GM12878 (cell line): ENCODE results near the gene ZNF526.

ENCODE experiments used
- BRCA1 ChIP-seq: IDR thresholded peaks from 2 replicates; pipeline ENCODE4 v1.6.1; 2011; ENCODE audit warnings: low read depth, low read length, improper control_type of control experiment
- CHD4 ChIP-seq: fragments of 200-600 bp; sonication (generic); IDR thresholded peaks from 2 replicates; pipeline ENCODE4 v1.6.1; 2016; ENCODE audit warnings: mild to moderate bottlenecking
- CTCF ChIP-seq, 3 experiments: IDR thresholded peaks in 2 of 3; conservative IDR thresholded peaks in 1 of 3; 2 replicates each; pipeline ENCODE4 v1.5.1; 2011; ENCODE audit warnings: low read depth in 3 of 3, low read length in 3 of 3, mild to moderate bottlenecking in 3 of 3, control low read depth in 2 of 3, moderate library complexity in 2 of 3, inconsistent platforms in 1 of 3, mixed read lengths in 1 of 3; ENCODE audit not compliant: control insufficient read depth in 2 of 3, insufficient read depth in 1 of 3; ENCODE audit errors: extremely low read depth in 1 of 3
- LARP7 ChIP-seq: fragments of 450-650 bp; IDR thresholded peaks from 2 replicates; pipeline ENCODE4 v1.6.1; 2017; ENCODE audit warnings: mild to moderate bottlenecking
- POLR2A ChIP-seq: IDR thresholded peaks from 2 replicates; pipeline ENCODE4 v1.6.1; 2011; ENCODE audit warnings: low read depth, mild to moderate bottlenecking, low read length
- POLR2AphosphoS5 ChIP-seq: IDR thresholded peaks from 2 replicates; pipeline ENCODE4 v1.6.1; 2011; ENCODE audit warnings: mild to moderate bottlenecking, low read length, inconsistent platforms
- TAF1 ChIP-seq: IDR thresholded peaks from 2 replicates; pipeline ENCODE4 v1.6.1; 2011; ENCODE audit warnings: mild to moderate bottlenecking, low read depth, low read length, borderline replicate concordance

- no peak for TF ChIP-seq CTCF (IDR thresholded peaks at IDR 0.05 in 2 of 3, conservative IDR thresholded peaks at IDR 0.05 in 1 of 3; ENCODE audit: control insufficient read depth in 2 of 3, extremely low read depth in 1 of 3, insufficient read depth in 1 of 3, low read depth in 3 of 3, low read length in 3 of 3)
- no peak for TF ChIP-seq LARP7
- TF ChIP-seq CHD4: no peak
- TF ChIP-seq TAF1: no peak
- no peak for TF ChIP-seq POLR2AphosphoS5
- no peak for TF ChIP-seq POLR2A
- no peak for TF ChIP-seq BRCA1
These were observed 44.0 kb upstream of the ZNF526 start for GRCh38 chr19:42175952-42176648.
